Activated T-cell treated with anti-CD3 and anti-CD28 coated beads, Interleukin-2, amount 50 U/mL, for 48 hours (primary cell): ENCODE measurements around the gene KRTAP4-11.
"Not testable (repeated sequence)": the region's sequence is repeated elsewhere in the genome, so short reads cannot be mapped to it uniquely, and the experiment has no call there.

Experiments
- DNase-seq, 2 experiments: peaks; one replicate each; pipeline ENCODE4 v3.0.0-alpha.2; 2020

The KRTAP4-11 gene

GRCh38 chr17:41117846-41118386 lies at the start of gene KRTAP4-11:
KRTAP4-11 (minus strand) TSS chr17:41118373; CDS start chr17:41118315, 58 bp downstream.
- DNase-seq = not testable (repeated sequence)

- no peak for DNase-seq
Observed at GRCh38 chr17:41167561-41167960, 49.4 kb upstream of the KRTAP4-11 start.

GRCh38 chr17:41163828-41164227 lies 45.7 kb upstream of the KRTAP4-11 start:
- no peak for DNase-seq

GRCh38 chr17:41160648-41161047 lies 42.5 kb upstream of the KRTAP4-11 start, which contains the start of gene KRTAP4-4:
KRTAP4-4 (minus strand) TSS chr17:41160748; CDS start chr17:41160691, 57 bp downstream.
- no peak for DNase-seq

- DNase-seq = not testable (repeated sequence)
Observed at GRCh38 chr17:41160190-41160589, 42.0 kb upstream of the KRTAP4-11 start.

- DNase-seq = no peak
Observed at GRCh38 chr17:41153856-41154255, 35.7 kb upstream of the KRTAP4-11 start.

- DNase-seq = no peak
Observed at GRCh38 chr17:41151525-41151924, 33.4 kb upstream of the KRTAP4-11 start.

GRCh38 chr17:41150026-41150425 lies 31.9 kb upstream of the KRTAP4-11 start:
- no peak for DNase-seq

GRCh38 chr17:41149652-41149985 lies 31.4 kb upstream of the KRTAP4-11 start, which contains the start of gene KRTAP4-5:
KRTAP4-5 (minus strand) TSS chr17:41149825; CDS start chr17:41149767, 58 bp downstream.
- DNase-seq = no peak

GRCh38 chr17:41148971-41149651 lies 30.9 kb upstream of the KRTAP4-11 start:
- DNase-seq = not testable (repeated sequence)

GRCh38 chr17:41147531-41148204 lies 29.5 kb upstream of the KRTAP4-11 start:
- no peak for DNase-seq

GRCh38 chr17:41145261-41145660 lies 27.1 kb upstream of the KRTAP4-11 start:
- no peak for DNase-seq

GRCh38 chr17:41144846-41145245 lies 26.7 kb upstream of the KRTAP4-11 start:
- DNase-seq = no peak

- DNase-seq = no peak
Observed at GRCh38 chr17:41141361-41141760, 23.2 kb upstream of the KRTAP4-11 start.

- DNase-seq = no peak
Observed at GRCh38 chr17:41140360-41141131, 22.4 kb upstream of the KRTAP4-11 start, which contains the start of gene KRTAP4-6. KRTAP4-6 (minus strand) TSS chr17:41140544; CDS start chr17:41140487, 57 bp downstream.

- not testable (repeated sequence) for DNase-seq
Observed at GRCh38 chr17:41139865-41140264, 21.7 kb upstream of the KRTAP4-11 start.

GRCh38 chr17:41133880-41134735 lies 15.9 kb upstream of the KRTAP4-11 start:
- DNase-seq = no peak

GRCh38 chr17:41131979-41132378 lies 13.8 kb upstream of the KRTAP4-11 start:
- DNase-seq = no peak

- no peak for DNase-seq
Observed at GRCh38 chr17:41127371-41127770, 9.2 kb upstream of the KRTAP4-11 start.

GRCh38 chr17:41126412-41126811 lies 8.2 kb upstream of the KRTAP4-11 start:
- no peak for DNase-seq

- DNase-seq = no peak
Observed at GRCh38 chr17:41125064-41125463, 6.9 kb upstream of the KRTAP4-11 start.

GRCh38 chr17:41123991-41124371 lies 5.8 kb upstream of the KRTAP4-11 start, which contains the start of gene KRTAP4-12:
KRTAP4-12 (minus strand) TSS chr17:41124182; CDS start chr17:41124122, 60 bp downstream.
- not testable (repeated sequence) for DNase-seq
